GM21515 (cell line): ENCODE measurements around the gene EIF2S3B.

Experiments used
- ATAC-seq: cut with Tn5 transposase; IDR thresholded peaks from one replicate; pipeline ENCODE4 v1.9.1; 2021; ENCODE audit not compliant: unreplicated experiment

Gene EIF2S3B

GRCh38 chr12:10554228-10554755 lies 48.6 kb downstream of the EIF2S3B start:
- ATAC-seq = no peak

- no peak for ATAC-seq
Observed at GRCh38 chr12:10554756-10555481, 49.2 kb downstream of the EIF2S3B start.

DNA sequence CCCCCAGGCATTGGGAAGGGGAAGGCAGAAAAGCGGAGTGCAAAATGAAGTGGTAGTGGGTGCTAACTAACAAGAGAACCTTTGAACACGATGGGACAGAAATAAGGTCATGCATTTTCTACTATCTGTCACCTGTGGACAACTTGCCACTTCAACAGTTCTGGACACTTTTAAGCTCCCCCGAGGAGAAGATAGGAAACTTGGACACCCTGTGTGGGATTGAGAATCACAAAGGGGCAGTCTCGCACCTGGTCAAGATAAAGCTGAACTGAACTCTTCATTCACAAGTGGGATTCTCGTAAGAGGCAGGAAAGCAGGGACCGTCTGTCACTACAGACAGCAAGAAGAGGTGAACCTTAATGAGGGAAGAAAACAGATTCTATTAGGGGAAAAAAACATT lies 51.6 kb downstream of the EIF2S3B start:
- no peak for ATAC-seq

- no peak for ATAC-seq
Observed at GRCh38 chr12:10557766-10558165, 52.1 kb downstream of the EIF2S3B start.
